ENCODE measurements around the gene PCOLCE2. TPM values are rescaled to one million over a fixed set of nuclear protein-coding genes. Genes with fewer than 3 reads are reported as not detected.
"Not testable (repeated sequence)": the region's sequence is repeated elsewhere in the genome, so short reads cannot be mapped to it uniquely, and the experiment has no call there.

The PCOLCE2 gene
- total RNA-seq, 4 donors from 2014 or later = 5.2 to 9.1 (median 6.0) TPM; not detected in 1

DNA sequence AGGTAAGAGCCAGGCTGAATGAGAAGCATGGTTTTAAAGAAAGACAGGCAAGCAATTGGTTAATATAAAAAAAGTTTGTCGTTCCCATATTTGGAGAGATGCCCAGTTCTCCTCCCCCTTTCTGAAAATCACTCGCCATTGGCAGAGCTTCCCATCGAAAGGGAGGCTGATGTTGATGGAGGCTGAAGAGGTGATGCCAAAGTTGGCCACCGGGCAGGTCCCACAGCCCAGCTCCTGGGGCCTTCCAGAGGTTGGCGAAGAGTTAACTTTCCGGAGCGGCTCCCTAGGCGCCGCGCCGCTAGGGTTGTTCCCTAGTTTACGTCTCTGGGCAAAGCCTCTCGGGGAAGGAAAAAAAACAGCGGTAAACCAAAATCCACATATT is 793 bp downstream of the PCOLCE2 start:
- peak overlapping the region; percentile 14 to 59 (median 42) for H3K4me3 ChIP-seq
- peaks cover 66% of the 10 kb centered on the region for H3K27me3 ChIP-seq
- H3K36me3 ChIP-seq = no peaks in the 10 kb centered on the region
- H3K4me1 ChIP-seq = peaks cover 0 to 18% (median 14%) of the 10 kb centered on the region in 4 donors
- intact Hi-C loops (cut with DNase I; ENCODE audit: low total_unique reads) = no loop called here
- WGBS, 2 donors (ENCODE audit: low coverage in 1 of 2) = 0 to 2% methylated on average over 3 to 7 of the region's 14 CpGs
- no peak overlapping the region for H3K27ac ChIP-seq
- DNase-seq = no peak
- no peak for TF ChIP-seq POLR2A (IDR thresholded peaks at IDR 0.05)
- TF ChIP-seq, protein P1, sequence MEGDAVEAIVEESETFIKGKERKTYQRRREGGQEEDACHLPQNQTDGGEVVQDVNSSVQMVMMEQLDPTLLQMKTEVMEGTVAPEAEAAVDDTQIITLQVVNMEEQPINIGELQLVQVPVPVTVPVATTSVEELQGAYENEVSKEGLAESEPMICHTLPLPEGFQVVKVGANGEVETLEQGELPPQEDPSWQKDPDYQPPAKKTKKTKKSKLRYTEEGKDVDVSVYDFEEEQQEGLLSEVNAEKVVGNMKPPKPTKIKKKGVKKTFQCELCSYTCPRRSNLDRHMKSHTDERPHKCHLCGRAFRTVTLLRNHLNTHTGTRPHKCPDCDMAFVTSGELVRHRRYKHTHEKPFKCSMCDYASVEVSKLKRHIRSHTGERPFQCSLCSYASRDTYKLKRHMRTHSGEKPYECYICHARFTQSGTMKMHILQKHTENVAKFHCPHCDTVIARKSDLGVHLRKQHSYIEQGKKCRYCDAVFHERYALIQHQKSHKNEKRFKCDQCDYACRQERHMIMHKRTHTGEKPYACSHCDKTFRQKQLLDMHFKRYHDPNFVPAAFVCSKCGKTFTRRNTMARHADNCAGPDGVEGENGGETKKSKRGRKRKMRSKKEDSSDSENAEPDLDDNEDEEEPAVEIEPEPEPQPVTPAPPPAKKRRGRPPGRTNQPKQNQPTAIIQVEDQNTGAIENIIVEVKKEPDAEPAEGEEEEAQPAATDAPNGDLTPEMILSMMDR (IDR thresholded peaks at IDR 0.05) = no peak
- in situ Hi-C loops (cut with MboI; ENCODE audit: low pct_ligation_motif_present in 1 of 4, low pct_unique_long_range_greater_than_20kb in 1 of 4, low sequenced_read_pairs in 3 of 4) = no loop called here
- H3K9me3 ChIP-seq = no peaks in the 10 kb centered on the region

DNA sequence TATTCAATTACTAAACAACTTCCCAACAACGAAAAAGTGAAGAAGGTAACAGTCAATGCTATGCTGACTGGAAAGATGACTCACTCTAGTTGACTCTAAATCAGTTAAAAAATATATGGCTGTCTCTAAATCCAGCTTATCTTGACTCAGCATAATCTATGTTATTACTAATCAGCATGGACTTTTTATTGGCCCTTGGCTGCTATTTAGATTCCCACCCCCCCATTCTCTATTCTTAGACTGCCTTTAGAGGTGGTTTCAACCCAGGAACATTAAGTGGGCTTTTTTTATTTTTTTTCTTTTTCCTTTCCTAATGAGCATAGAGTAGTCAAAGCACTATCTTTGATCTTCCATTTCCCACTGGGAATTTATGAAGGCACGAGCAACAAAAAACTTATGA is 1.9 kb downstream of the PCOLCE2 start:
- in situ Hi-C loops (cut with MboI; ENCODE audit: low pct_ligation_motif_present in 1 of 4, low pct_unique_long_range_greater_than_20kb in 1 of 4, low sequenced_read_pairs in 3 of 4) = no loop called here
- 52 to 55% methylated on average over 1 to 2 of the region's 2 CpGs for WGBS, 2 donors (ENCODE audit: low coverage in 1 of 2)
- Histone ChIP-seq H3K36me3 (no peaks in the 10 kb centered on the region), H3K27ac (no peak overlapping the region), H3K4me3 (no peak overlapping the region), H3K4me1 (peaks cover 0 to 18% (median 14%) of the 10 kb centered on the region in 4 donors), H3K9me3 (no peaks in the 10 kb centered on the region), H3K27me3 (peaks cover 66% of the 10 kb centered on the region)
- DNase-seq = no peak
- intact Hi-C loops (cut with DNase I; ENCODE audit: low total_unique reads) = no loop called here
- no peak for TF ChIP-seq POLR2A (IDR thresholded peaks at IDR 0.05)
- TF ChIP-seq, protein P1 (IDR thresholded peaks at IDR 0.05) = no peak
- TF ChIP-seq POLR2AphosphoS5 (IDR thresholded peaks at IDR 0.05) = no peak
- no peak for TF ChIP-seq EP300 (IDR thresholded peaks at IDR 0.05; ENCODE audit: low read depth)

DNA sequence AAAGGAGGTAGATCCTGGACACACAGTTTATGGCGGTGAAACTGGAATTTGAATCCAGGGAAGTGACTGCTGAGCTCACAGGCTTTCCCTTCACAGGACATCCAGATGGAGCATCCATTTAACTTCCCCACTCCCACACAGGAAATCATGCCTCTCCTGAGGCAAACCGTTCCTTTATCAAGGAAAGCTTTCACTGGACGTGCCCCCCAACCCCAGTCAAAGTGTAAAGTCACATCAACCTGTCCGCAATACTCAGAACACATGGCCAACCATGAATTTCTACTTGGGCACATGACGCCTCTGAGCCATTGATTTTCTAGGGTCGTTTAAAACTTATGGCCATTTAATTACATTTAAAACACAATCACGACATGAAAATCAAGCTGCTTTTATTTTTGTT is 2.9 kb downstream of the PCOLCE2 start:
- 83 to 92% methylated on average over 6 to 7 of the region's 7 CpGs for WGBS, 2 donors (ENCODE audit: low coverage in 1 of 2)
- DNase-seq = no peak
- Histone ChIP-seq H3K4me1 (peaks cover 0 to 18% (median 14%) of the 10 kb centered on the region in 4 donors), H3K4me3 (no peak overlapping the region), H3K36me3 (no peaks in the 10 kb centered on the region), H3K27me3 (peaks cover 59% of the 10 kb centered on the region), H3K9me3 (no peaks in the 10 kb centered on the region), H3K27ac (no peak overlapping the region)
- in situ Hi-C loops (cut with MboI; ENCODE audit: low pct_ligation_motif_present in 1 of 4, low pct_unique_long_range_greater_than_20kb in 1 of 4, low sequenced_read_pairs in 3 of 4) (no loop called here), intact Hi-C loops (cut with DNase I; ENCODE audit: low total_unique reads) (no loop called here)
- TF ChIP-seq EP300 (IDR thresholded peaks at IDR 0.05; ENCODE audit: low read depth) = no peak
- no peak for TF ChIP-seq POLR2A (IDR thresholded peaks at IDR 0.05)
- TF ChIP-seq, protein P1 (IDR thresholded peaks at IDR 0.05) = no peak
- no peak for TF ChIP-seq POLR2AphosphoS5 (IDR thresholded peaks at IDR 0.05)

DNA sequence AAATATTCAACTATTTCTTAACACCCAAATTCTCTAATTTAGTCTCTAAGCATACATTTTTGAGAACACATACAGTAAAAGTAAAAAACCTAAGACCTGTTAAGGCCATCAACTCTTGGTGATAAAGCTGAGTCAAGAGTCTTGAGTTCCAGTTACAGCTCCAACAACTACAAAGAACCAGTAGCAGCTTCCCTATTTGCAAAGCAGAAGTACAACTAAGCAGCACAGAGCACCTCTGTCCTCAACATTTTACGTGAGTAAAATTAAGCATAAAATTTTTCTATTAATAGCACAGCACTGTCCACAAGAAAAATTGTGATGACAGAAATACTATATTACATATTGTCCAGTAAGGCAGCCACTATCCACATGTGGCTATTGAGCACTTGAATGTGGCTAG is 4.4 kb downstream of the PCOLCE2 start:
- intact Hi-C loops (cut with DNase I; ENCODE audit: low total_unique reads) = no loop called here
- TF ChIP-seq, protein P1 (IDR thresholded peaks at IDR 0.05) = no peak
- TF ChIP-seq EP300 (IDR thresholded peaks at IDR 0.05; ENCODE audit: low read depth) = no peak
- TF ChIP-seq POLR2A (IDR thresholded peaks at IDR 0.05) = no peak
- no peak for TF ChIP-seq POLR2AphosphoS5 (IDR thresholded peaks at IDR 0.05)
- Histone ChIP-seq H3K9me3 (no peaks in the 10 kb centered on the region), H3K36me3 (no peaks in the 10 kb centered on the region), H3K27me3 (peaks cover 44% of the 10 kb centered on the region), H3K4me3 (no peak overlapping the region), H3K4me1 (peaks cover 0 to 18% (median 14%) of the 10 kb centered on the region in 4 donors), H3K27ac (no peak overlapping the region)
- in situ Hi-C loops (cut with MboI; ENCODE audit: low pct_ligation_motif_present in 1 of 4, low pct_unique_long_range_greater_than_20kb in 1 of 4, low sequenced_read_pairs in 3 of 4) = no loop called here
- no peak for DNase-seq
- 59 to 67% methylated on average over 1 of the region's 1 CpG for WGBS, 2 donors (ENCODE audit: low coverage in 1 of 2)

DNA sequence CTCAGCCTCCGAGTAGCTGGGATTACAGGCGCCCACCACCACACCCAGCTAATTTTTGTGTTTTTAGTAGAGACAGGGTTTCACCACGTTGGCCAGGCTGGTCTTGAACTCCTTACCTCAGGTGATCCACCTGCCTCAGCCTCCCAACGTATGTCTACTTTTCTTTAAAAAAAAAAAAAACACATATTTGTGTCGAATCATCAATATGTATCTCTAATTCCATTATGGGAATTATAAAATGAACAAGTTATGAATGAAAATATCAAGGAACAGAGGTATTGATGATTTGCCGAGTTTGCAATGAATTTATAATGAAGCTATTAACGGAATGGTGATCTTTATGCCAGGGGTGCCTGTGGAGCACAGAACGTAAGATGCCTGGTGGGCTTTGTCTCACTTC is 5.3 kb downstream of the PCOLCE2 start:
- 81 to 88% methylated on average over 4 to 8 of the region's 8 CpGs for WGBS, 2 donors (ENCODE audit: low coverage in 1 of 2)
- H3K27me3 ChIP-seq = peaks cover 34% of the 10 kb centered on the region
- DNase-seq; intact Hi-C loops (cut with DNase I; ENCODE audit: low total_unique reads); H3K36me3 ChIP-seq; H3K4me3 ChIP-seq; in situ Hi-C loops (cut with MboI; ENCODE audit: low pct_ligation_motif_present in 1 of 4, low pct_unique_long_range_greater_than_20kb in 1 of 4, low sequenced_read_pairs in 3 of 4); H3K4me1 ChIP-seq; H3K27ac ChIP-seq; H3K9me3 ChIP-seq: not testable (repeated sequence)

Data from transverse colon (tissue), 4 donors.